BLaER1 treated with 17β-estradiol and CSF1 and Interleukin-3, amounts not matched to agents 10 nM and 100 nM (cell line): ENCODE measurements around the gene FAM76B.

Experiments used
- H3K27ac ChIP-seq, 11 experiments: shearing (Covaris generic); formaldehyde crosslinking; 2 replicates each; pipeline ENCODE4 v1.8.1; 2022
- H3K27me3 ChIP-seq, 11 experiments: shearing (Covaris generic); formaldehyde crosslinking; 2 replicates each; pipeline ENCODE4 v1.8.1; 2022
- H3K36me3 ChIP-seq, 11 experiments: shearing (Covaris generic); formaldehyde crosslinking; 2 replicates each; pipeline ENCODE4 v1.8.1; 2022
- H3K4me1 ChIP-seq, 10 experiments: shearing (Covaris generic); formaldehyde crosslinking; 2 replicates each; pipeline ENCODE4 v1.8.1; 2022
- H3K4me2 ChIP-seq, 11 experiments: shearing (Covaris generic); formaldehyde crosslinking; 2 replicates each; pipeline ENCODE4 v1.8.1; 2022
- H3K4me3 ChIP-seq, 10 experiments: shearing (Covaris generic); formaldehyde crosslinking; 2 replicates each; pipeline ENCODE4 v1.8.1; 2022
- H3K9ac ChIP-seq, 11 experiments: shearing (Covaris generic); formaldehyde crosslinking; 2 replicates each; pipeline ENCODE4 v1.8.1; 2022
- H3K9me3 ChIP-seq, 11 experiments: shearing (Covaris generic); formaldehyde crosslinking; replicated peaks in 1 of 11; 2 replicates each; pipeline ENCODE4 v1.8.1; 2022
- H4K20me1 ChIP-seq, 11 experiments: shearing (Covaris generic); formaldehyde crosslinking; 2 replicates each; pipeline ENCODE4 v1.8.1; 2022
- Cebpa-rat ChIP-seq, 11 experiments: shearing (Covaris generic); IDR thresholded peaks; 2 replicates each; pipeline ENCODE4 v1.8.1; 2022

Gene FAM76B

DNA sequence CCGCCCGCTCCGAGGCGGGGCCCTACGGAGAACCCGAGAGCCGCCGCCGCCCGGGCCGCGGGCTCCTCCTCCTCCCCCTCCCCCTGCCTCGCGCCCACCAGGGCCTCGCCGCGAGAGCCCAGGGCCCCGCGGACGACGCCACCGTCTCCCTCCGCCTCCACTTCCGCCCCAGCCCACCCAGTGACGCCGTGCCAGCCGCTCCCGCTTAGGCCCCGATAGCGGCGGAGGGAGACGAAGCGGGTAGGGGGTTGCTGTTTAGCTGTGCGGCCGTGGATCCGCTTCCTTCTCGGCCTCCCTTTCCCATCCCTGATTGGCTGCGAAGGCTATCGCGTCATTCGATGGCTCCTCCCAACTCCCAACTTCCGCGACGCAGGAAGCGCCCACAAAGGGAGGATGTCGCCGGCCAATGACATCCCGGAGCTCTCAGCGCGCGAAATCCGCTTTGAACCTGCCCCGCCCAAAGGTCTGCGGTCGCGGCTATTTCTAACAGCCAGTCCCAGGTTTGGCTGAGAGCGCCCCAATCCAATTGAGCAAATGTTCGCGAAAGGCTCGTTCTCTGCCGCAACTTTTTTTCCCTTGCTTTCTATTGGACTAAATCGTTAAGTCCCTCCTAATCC lies at the start of gene FAM76B:
Gene FAM76B, minus strand, starts transcription at position 277 of the 617 bp plus-strand sequence. CDS start 304 bp downstream, outside the sequence.
- Histone ChIP-seq H3K4me2 (peak within 1 kb of the TSS; percentile 83 to 95 (median 92)), H3K27me3 (no peaks in the 10 kb centered on the region), H3K27ac (peak within 1 kb of the TSS; percentile 90 to 99 (median 94)), H3K9ac (peak within 1 kb of the TSS; percentile 87 to 99 (median 94)), H3K36me3 (peaks cover 25 to 45% (median 30%) of the 10 kb centered on the region in 11 experiments), H4K20me1 (peaks cover 0 to 24% (median 0%) of the 10 kb centered on the region in 11 experiments; a peak in 3 of 22 replicates), H3K4me3 (peak within 1 kb of the TSS; percentile 75 to 99 (median 92)), H3K9me3 (no peaks in the 10 kb centered on the region), H3K4me1 (peaks cover 24 to 36% (median 28%) of the 10 kb centered on the region in 10 experiments)
- TF ChIP-seq Cebpa-rat (IDR thresholded peaks at IDR 0.05), result 0 out of 22 replicates have a peak, but pooled peaks of 1 of the 11 experiments have one; percentile 39

DNA sequence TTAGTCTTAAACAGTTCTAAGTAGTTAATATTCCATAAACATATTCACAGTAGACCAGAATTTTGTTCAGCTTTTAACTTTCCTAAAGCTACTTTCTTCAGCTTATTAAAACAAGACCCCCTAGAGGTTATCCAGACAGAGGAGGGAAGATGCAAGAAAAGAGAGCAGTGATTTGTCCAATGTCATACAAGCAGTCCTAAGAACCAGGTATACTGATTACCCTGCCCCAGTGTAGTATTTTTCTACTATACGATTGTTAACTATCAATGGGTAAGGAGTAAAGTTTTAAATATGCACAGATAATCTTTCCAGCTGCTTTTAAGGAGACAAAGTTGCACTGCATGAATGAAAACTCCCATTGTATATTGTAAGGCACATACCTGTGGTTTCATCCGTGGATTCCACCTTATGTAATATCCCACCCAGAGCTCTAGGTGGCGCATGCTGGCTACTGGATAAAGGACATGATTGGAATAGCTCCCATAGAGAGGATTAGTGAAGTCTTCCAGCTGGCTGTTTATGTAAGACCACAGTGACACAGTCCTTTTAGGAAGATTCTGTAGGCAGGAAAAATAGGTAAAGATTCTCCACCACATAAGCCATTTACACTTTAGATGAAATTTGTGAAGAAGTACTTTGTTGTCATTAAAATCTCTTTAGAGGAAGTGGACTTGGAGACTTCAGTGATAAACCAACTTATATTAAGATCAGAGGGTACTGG lies 46.3 kb upstream of the FAM76B start:
- no peak overlapping the region for H3K9ac ChIP-seq
- TF ChIP-seq Cebpa-rat (IDR thresholded peaks at IDR 0.05), result no peak
- no peaks in the 10 kb centered on the region; a peak in 2 of 22 replicates for H4K20me1 ChIP-seq
- no peaks in the 10 kb centered on the region for H3K27me3 ChIP-seq
- H3K9me3 ChIP-seq, result no peaks in the 10 kb centered on the region
- H3K27ac ChIP-seq, result no peak overlapping the region
- H3K4me1 ChIP-seq, result no peaks in the 10 kb centered on the region
- H3K4me3 ChIP-seq, result no peak overlapping the region
- H3K36me3 ChIP-seq, result peaks cover 71 to 100% (median 93%) of the 10 kb centered on the region in 11 experiments
- no peak overlapping the region for H3K4me2 ChIP-seq

DNA sequence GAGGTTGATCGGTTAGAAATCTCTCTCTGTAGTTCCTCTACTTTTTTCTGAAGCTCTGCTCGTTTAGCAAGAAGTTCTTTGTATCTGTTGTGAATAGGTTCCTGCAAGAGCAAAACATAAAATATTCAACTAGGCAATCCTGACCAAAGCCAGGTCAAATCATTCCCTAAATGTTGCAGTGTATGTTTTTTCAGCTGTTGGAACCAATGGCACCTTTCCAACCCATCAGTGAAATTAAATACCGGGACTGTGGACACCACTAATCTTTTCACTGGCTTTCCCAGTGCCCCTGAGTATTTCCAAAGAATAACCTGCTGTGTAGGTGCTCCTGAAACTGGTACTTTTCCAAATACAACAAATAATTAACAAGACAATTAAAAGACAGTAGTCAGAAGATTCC lies 45.8 kb upstream of the FAM76B start:
- TF ChIP-seq Cebpa-rat (IDR thresholded peaks at IDR 0.05), result no peak
- Histone ChIP-seq H3K27me3 (no peaks in the 10 kb centered on the region), H3K4me2 (no peak overlapping the region), H3K9me3 (no peaks in the 10 kb centered on the region), H3K27ac (no peak overlapping the region), H3K4me1 (no peaks in the 10 kb centered on the region), H3K9ac (no peak overlapping the region), H3K36me3 (peaks cover 70 to 100% (median 94%) of the 10 kb centered on the region in 11 experiments), H4K20me1 (no peaks in the 10 kb centered on the region; a peak in 2 of 22 replicates), H3K4me3 (no peak overlapping the region)

DNA sequence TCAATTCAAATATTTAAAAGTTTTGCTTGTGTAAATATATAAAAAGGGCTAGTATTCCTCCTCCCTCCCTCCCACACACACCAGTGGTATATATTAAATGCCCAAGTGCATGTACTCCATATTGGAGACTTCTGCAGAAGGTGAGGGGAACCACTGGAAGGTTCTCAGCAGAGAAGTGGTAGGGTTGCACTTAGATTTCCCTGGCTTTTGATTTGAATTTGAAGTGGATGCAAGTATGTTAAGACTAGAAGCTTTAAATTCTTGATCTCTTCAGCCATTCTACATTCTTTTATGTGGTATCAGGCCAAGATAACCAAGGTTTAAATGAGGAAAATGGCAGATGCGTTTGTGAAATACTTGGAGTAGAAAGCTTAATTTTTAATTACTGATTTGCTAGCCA lies 43.8 kb upstream of the FAM76B start:
- no peaks in the 10 kb centered on the region for H3K9me3 ChIP-seq
- H3K27me3 ChIP-seq, result no peaks in the 10 kb centered on the region
- no peak for TF ChIP-seq Cebpa-rat (IDR thresholded peaks at IDR 0.05)
- H4K20me1 ChIP-seq, result no peaks in the 10 kb centered on the region; a peak in 2 of 22 replicates
- H3K4me2 ChIP-seq, result no peak overlapping the region
- H3K4me1 ChIP-seq, result no peaks in the 10 kb centered on the region
- H3K4me3 ChIP-seq, result no peak overlapping the region
- peaks cover 77 to 100% (median 95%) of the 10 kb centered on the region in 11 experiments for H3K36me3 ChIP-seq
- no peak overlapping the region for H3K9ac ChIP-seq
- no peak overlapping the region for H3K27ac ChIP-seq

DNA sequence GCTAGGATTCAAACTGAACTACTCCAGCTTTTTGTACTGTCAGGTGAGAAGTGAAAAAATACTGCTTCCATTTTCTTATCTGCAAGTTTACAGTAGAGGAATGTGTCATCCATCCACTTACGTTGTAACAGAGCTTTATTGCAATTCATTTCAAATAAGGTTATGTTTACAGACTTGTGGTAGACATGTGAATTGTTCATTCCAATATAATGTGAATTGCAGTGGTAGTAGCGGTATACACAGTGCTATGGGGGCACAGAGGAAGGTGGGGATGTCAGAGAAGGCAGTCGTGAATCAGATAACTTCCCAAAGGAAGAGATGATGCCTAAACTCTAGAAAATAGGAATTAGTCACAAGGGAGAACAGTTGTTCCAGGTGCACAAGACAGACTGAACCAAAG lies 43.2 kb upstream of the FAM76B start:
- no peaks in the 10 kb centered on the region for H3K27me3 ChIP-seq
- no peak overlapping the region for H3K9ac ChIP-seq
- H3K4me2 ChIP-seq, result no peak overlapping the region
- no peaks in the 10 kb centered on the region for H3K4me1 ChIP-seq
- no peaks in the 10 kb centered on the region; a peak in 2 of 22 replicates for H4K20me1 ChIP-seq
- peaks cover 71 to 100% (median 95%) of the 10 kb centered on the region in 11 experiments for H3K36me3 ChIP-seq
- no peak overlapping the region for H3K27ac ChIP-seq
- TF ChIP-seq Cebpa-rat (IDR thresholded peaks at IDR 0.05), result no peak
- H3K4me3 ChIP-seq, result no peak overlapping the region
- no peaks in the 10 kb centered on the region for H3K9me3 ChIP-seq

DNA sequence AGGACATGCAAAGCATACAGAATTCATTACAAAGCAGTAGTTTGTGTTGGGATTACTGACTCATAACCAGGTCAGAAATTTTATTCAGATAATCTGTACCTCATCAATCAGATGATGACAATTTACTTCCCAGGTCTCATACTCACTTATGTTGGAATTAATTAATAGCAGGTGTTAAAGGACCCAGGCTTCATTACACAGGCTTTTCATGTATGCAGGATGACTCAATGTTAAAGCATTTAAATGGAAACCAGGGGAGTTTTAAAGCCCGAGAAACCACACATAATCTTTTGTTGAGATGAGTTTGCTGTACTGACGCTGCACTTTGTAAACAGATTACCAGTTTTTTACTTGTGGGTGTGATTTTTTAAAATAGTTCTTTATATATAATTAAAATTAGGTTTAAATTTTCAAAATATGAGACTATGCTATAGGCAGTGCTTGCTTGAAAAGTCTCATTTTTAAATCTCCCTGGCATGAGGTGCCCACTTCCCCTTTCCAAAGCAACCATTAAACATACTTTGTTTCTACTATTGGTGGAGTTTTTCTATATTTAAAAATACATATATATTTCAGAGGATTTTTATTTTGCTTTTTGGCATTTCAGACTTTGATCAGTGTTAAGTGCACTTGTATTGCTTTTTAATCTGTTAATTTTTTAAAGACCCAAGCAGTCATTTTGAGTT lies 41.8 kb upstream of the FAM76B start:
- H3K9ac ChIP-seq, result no peak overlapping the region
- no peak overlapping the region for H3K27ac ChIP-seq
- TF ChIP-seq Cebpa-rat (IDR thresholded peaks at IDR 0.05), result no peak
- no peak overlapping the region for H3K4me2 ChIP-seq
- peaks cover 67 to 100% (median 95%) of the 10 kb centered on the region in 11 experiments for H3K36me3 ChIP-seq
- H3K9me3 ChIP-seq, result no peaks in the 10 kb centered on the region
- no peaks in the 10 kb centered on the region for H3K27me3 ChIP-seq
- no peaks in the 10 kb centered on the region for H3K4me1 ChIP-seq
- no peaks in the 10 kb centered on the region; a peak in 2 of 22 replicates for H4K20me1 ChIP-seq
- H3K4me3 ChIP-seq, result no peak overlapping the region

DNA sequence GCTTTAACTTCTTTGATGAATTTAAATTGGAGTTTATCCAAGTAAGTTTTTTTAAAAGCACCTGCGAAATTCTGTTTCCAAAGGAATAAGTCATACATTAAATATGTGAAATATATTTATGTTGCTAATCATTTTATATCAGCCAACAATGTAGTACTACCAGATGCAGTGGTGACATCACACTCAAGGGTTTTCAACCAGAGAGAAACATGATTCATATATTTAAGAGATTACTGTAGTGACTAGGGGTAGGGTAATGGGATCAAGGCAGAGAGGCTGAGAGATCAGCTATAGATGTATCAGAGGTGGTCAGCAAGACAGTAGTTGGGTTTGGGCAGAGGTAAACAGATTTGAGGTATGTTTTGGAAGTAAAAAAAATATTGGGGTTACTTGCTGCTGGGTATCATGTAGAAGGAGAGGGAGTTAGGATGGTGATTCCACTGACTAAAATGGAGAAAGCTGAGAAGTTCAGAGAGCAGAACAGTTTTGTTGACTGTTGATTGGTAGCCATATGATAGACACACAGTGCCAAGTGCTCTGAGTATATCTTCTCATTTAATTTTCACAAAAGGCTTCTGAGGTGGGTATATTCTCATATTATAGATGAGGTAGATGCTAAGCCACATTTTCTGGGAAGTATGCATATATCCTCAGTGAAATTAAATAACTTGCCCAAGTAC lies 40.1 kb upstream of the FAM76B start:
- H3K4me3 ChIP-seq, result no peak overlapping the region
- H3K9me3 ChIP-seq, result no peaks in the 10 kb centered on the region
- H3K4me1 ChIP-seq, result no peaks in the 10 kb centered on the region
- no peak overlapping the region for H3K27ac ChIP-seq
- H3K9ac ChIP-seq, result no peak overlapping the region
- H3K27me3 ChIP-seq, result no peaks in the 10 kb centered on the region
- H3K36me3 ChIP-seq, result peaks cover 71 to 100% (median 96%) of the 10 kb centered on the region in 11 experiments
- TF ChIP-seq Cebpa-rat (IDR thresholded peaks at IDR 0.05), result no peak
- no peaks in the 10 kb centered on the region for H4K20me1 ChIP-seq
- no peak overlapping the region for H3K4me2 ChIP-seq

DNA sequence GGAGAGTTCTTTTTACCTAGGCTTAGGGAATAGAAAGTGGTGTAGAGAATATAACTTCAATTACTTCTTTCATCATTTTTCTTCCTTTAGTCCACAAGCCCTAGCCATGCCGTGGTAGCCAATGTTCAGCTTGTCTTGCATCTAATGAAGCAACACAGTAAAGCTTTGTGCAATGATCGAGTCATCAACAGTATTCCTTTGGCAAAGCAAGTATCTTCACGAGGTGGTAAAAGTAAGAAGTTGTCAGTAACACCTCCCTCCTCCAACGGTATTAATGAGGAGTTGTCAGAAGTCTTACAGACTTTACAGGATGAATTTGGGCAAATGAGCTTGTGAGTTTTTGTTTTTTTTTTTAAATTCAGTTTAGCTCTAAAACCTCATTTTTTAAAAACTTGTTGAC lies 38.1 kb upstream of the FAM76B start:
- Histone ChIP-seq H3K9me3 (no peaks in the 10 kb centered on the region), H3K27ac (no peak overlapping the region), H3K4me3 (no peak overlapping the region), H3K36me3 (peaks cover 71 to 100% (median 96%) of the 10 kb centered on the region in 11 experiments), H3K27me3 (no peaks in the 10 kb centered on the region), H4K20me1 (no peaks in the 10 kb centered on the region), H3K4me1 (no peaks in the 10 kb centered on the region), H3K9ac (no peak overlapping the region), H3K4me2 (no peak overlapping the region)
- no peak for TF ChIP-seq Cebpa-rat (IDR thresholded peaks at IDR 0.05)

DNA sequence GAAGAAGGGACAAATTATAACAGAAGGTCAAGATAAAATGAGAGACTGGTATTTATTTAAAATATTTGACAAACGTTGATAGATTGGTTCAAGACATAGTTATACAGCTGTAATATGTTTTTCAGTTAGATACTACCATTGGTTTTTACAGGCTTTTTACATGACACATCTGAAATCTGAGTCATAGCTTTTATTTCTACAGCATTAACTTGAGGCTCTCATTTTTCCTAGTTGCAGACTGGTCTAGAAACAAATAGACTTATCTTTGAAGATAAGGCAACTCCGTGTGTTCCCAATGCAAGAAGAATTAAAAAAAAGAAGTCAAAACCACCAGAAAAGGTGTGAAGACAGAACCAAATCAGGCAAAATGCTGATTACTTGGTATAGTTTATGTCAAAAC lies 32.1 kb upstream of the FAM76B start:
- Histone ChIP-seq H3K36me3 (peaks cover 61 to 100% (median 92%) of the 10 kb centered on the region in 11 experiments), H3K9ac (no peak overlapping the region)

More for the DNA sequence above, 32.1 kb upstream of the FAM76B start:
- Histone ChIP-seq H3K4me3 (no peak overlapping the region), H3K9me3 (no peaks in the 10 kb centered on the region), H4K20me1 (no peaks in the 10 kb centered on the region), H3K27me3 (no peaks in the 10 kb centered on the region), H3K4me2 (no peak overlapping the region), H3K4me1 (no peaks in the 10 kb centered on the region), H3K27ac (no peak overlapping the region)
- no peak for TF ChIP-seq Cebpa-rat (IDR thresholded peaks at IDR 0.05)
